Panc1 (cell line): Measurements from ENCODE around the gene A2M. TPM values are rescaled to one million over a fixed set of nuclear protein-coding genes. Genes with fewer than 3 reads are reported as not detected.

ENCODE experiments used
- ATAC-seq: fragments of 200-7000 bp; cut with Tn5 transposase; 2 replicates; pipeline ENCODE4 v1.9.1; 2020; ENCODE audit warnings: mild to moderate bottlenecking, moderate library complexity
- BruUV-seq: library from RNA; stranded (reverse); fragments of 400-500 nt; replicated peaks from 2 replicates; lab custom pipeline; 2021; lab: Mats Ljungman, UMichigan
- CTCF ChIA-PET: fragments of 300-600 bp; sonication (Branson Sonifier 250); formaldehyde crosslinking; loops from one replicate; lab custom pipeline; 2022; ENCODE audit warnings: antibody characterized with exemption; lab: Charles Lee
- POLR2A ChIA-PET: fragments of 300-600 bp; sonication (Branson Sonifier 250); formaldehyde crosslinking; loops from one replicate; lab custom pipeline; 2022; ENCODE audit warnings: antibody characterized with exemption; lab: Charles Lee
- DNase-seq: peaks from one replicate; pipeline ENCODE4 v3.0.0-alpha.2; 2010; ENCODE audit warnings: low read depth, low spot score
- H3K27ac ChIP-seq: 2 replicates; pipeline ENCODE4 v1.5.1; 2011; ENCODE audit warnings: mild to moderate bottlenecking, low read length, inconsistent platforms
- H3K27me3 ChIP-seq: fragments of 200-500 bp; sonication (Bioruptor generic); 2 replicates; pipeline ENCODE4 v1.6.0; 2014; ENCODE audit warnings: low read length, inconsistent platforms; ENCODE audit not compliant: control insufficient read depth, insufficient read depth
- H3K36me3 ChIP-seq: fragments of 200-500 bp; sonication (Bioruptor generic); 2 replicates; pipeline ENCODE4 v1.5.1; 2014; ENCODE audit warnings: inconsistent platforms, mild to moderate bottlenecking, low read length, moderate library complexity; ENCODE audit not compliant: control insufficient read depth, insufficient read depth
- H3K4me1 ChIP-seq: 2 replicates; pipeline ENCODE4 v1.5.1; 2011; ENCODE audit warnings: inconsistent platforms, mild to moderate bottlenecking, low read length, moderate library complexity; ENCODE audit not compliant: control insufficient read depth, insufficient read depth
- H3K4me3 ChIP-seq, 2 experiments: 2 replicates each; pipeline ENCODE4 v1.5.1; 2011 to 2012; ENCODE audit warnings: low read depth in 2 of 2, low read length in 2 of 2, mild to moderate bottlenecking in 2 of 2, inconsistent platforms in 1 of 2, moderate library complexity in 1 of 2
- H3K9me3 ChIP-seq: fragments of 200-500 bp; sonication (Bioruptor generic); 2 replicates; pipeline ENCODE4 v1.5.1; 2014; ENCODE audit warnings: low read depth, mild to moderate bottlenecking, inconsistent platforms, low read length, moderate library complexity; ENCODE audit not compliant: control insufficient read depth, insufficient read depth
- POLR2AphosphoS5 ChIP-seq: IDR thresholded peaks from 2 replicates; pipeline ENCODE4 v1.6.1; 2012; ENCODE audit warnings: mild to moderate bottlenecking, low read depth, low read length, moderate library complexity
- SIN3A ChIP-seq: IDR thresholded peaks from 2 replicates; pipeline ENCODE4 v1.6.1; 2012; ENCODE audit warnings: low read depth, mild to moderate bottlenecking, low read length, moderate library complexity, borderline replicate concordance; ENCODE audit not compliant: insufficient read depth
- TCF7L2 ChIP-seq: IDR thresholded peaks from 2 replicates; pipeline ENCODE4 v1.6.1; 2011; ENCODE audit warnings: mild to moderate bottlenecking, low read depth, low read length, inconsistent platforms
- in situ Hi-C: cut with HindIII; loops from 2 replicates; pipeline ENCODE4 v1.10.0; 2016; ENCODE audit warnings: low sequenced_read_pairs, low pct_unique_long_range_greater_than_20kb
- intact Hi-C: fragments of 100-400 bp; cut with micrococcal nuclease; formaldehyde crosslinking; loops from one replicate; pipeline ENCODE4 v1.10.0; 2022; ENCODE audit not compliant: unreplicated experiment
- total RNA-seq: library from RNA; stranded (reverse); gene quantifications from one replicate; pipeline ENCODE4 v1.2.1, GENCODE V29; 2021; ENCODE audit not compliant: unreplicated experiment
- TF ChIP-seq, protein P1 (sequence below), 2 experiments: IDR thresholded peaks; 2 replicates each; pipeline ENCODE4 v1.6.1; 2011 to 2012; ENCODE audit warnings: low read depth in 2 of 2, control low read depth in 1 of 2, low read length in 1 of 2, mild to moderate bottlenecking in 1 of 2, moderate library complexity in 1 of 2; ENCODE audit not compliant: insufficient read depth in 1 of 2
- TF ChIP-seq, protein P2 (sequence below): fragments of 450-650 bp; IDR thresholded peaks from 2 replicates; pipeline ENCODE4 v1.5.1; 2017; ENCODE audit warnings: mild to moderate bottlenecking

The A2M gene
- total RNA-seq, 1 experiment from 2014 or later = 2.1 TPM

DNA sequence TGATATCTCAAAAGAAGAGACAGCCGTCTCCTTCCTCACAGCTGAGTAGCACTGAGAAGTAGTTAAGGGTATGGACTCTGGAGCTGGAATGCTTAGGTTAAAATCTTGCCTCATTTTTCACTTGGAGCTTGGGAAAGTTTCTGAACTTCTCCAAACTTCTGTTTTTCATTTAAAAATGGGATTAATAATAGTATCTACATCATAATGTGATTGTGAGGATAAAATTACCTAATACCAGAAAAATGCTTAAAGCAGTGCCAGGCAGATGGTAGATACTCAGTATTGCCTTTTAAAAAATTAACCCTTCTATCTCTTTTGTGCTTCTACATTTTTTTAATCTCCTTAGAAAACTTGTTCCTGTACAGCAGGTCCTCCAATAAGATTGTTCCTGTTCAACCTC is 63.1 kb downstream of the A2M start:
- Histone ChIP-seq H3K4me1 (no peaks in the 10 kb centered on the region), H3K27me3 (no peaks in the 10 kb centered on the region; the same call in none of the 2 replicates), H3K4me3 (no peak overlapping the region), H3K27ac (no peak overlapping the region), H3K36me3 (no peaks in the 10 kb centered on the region), H3K9me3 (no peaks in the 10 kb centered on the region)
- DNase-seq = no peak
- BruUV-seq = no TSS peak
- CTCF ChIA-PET = no interaction called here
- in situ Hi-C loops (no loop called here), intact Hi-C loops (no loop called here)
- ATAC-seq = no peak
- POLR2A ChIA-PET = no interaction called here
- TF ChIP-seq POLR2AphosphoS5 (no peak), TCF7L2 (no peak), SIN3A (no peak)
- TF ChIP-seq, protein P1, sequence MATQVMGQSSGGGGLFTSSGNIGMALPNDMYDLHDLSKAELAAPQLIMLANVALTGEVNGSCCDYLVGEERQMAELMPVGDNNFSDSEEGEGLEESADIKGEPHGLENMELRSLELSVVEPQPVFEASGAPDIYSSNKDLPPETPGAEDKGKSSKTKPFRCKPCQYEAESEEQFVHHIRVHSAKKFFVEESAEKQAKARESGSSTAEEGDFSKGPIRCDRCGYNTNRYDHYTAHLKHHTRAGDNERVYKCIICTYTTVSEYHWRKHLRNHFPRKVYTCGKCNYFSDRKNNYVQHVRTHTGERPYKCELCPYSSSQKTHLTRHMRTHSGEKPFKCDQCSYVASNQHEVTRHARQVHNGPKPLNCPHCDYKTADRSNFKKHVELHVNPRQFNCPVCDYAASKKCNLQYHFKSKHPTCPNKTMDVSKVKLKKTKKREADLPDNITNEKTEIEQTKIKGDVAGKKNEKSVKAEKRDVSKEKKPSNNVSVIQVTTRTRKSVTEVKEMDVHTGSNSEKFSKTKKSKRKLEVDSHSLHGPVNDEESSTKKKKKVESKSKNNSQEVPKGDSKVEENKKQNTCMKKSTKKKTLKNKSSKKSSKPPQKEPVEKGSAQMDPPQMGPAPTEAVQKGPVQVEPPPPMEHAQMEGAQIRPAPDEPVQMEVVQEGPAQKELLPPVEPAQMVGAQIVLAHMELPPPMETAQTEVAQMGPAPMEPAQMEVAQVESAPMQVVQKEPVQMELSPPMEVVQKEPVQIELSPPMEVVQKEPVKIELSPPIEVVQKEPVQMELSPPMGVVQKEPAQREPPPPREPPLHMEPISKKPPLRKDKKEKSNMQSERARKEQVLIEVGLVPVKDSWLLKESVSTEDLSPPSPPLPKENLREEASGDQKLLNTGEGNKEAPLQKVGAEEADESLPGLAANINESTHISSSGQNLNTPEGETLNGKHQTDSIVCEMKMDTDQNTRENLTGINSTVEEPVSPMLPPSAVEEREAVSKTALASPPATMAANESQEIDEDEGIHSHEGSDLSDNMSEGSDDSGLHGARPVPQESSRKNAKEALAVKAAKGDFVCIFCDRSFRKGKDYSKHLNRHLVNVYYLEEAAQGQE (IDR thresholded peaks at IDR 0.05; ENCODE audit: insufficient read depth in 1 of 2, low read depth in 2 of 2, low read length in 1 of 2) = no peak
- TF ChIP-seq, protein P2, sequence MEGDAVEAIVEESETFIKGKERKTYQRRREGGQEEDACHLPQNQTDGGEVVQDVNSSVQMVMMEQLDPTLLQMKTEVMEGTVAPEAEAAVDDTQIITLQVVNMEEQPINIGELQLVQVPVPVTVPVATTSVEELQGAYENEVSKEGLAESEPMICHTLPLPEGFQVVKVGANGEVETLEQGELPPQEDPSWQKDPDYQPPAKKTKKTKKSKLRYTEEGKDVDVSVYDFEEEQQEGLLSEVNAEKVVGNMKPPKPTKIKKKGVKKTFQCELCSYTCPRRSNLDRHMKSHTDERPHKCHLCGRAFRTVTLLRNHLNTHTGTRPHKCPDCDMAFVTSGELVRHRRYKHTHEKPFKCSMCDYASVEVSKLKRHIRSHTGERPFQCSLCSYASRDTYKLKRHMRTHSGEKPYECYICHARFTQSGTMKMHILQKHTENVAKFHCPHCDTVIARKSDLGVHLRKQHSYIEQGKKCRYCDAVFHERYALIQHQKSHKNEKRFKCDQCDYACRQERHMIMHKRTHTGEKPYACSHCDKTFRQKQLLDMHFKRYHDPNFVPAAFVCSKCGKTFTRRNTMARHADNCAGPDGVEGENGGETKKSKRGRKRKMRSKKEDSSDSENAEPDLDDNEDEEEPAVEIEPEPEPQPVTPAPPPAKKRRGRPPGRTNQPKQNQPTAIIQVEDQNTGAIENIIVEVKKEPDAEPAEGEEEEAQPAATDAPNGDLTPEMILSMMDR = no peak

DNA sequence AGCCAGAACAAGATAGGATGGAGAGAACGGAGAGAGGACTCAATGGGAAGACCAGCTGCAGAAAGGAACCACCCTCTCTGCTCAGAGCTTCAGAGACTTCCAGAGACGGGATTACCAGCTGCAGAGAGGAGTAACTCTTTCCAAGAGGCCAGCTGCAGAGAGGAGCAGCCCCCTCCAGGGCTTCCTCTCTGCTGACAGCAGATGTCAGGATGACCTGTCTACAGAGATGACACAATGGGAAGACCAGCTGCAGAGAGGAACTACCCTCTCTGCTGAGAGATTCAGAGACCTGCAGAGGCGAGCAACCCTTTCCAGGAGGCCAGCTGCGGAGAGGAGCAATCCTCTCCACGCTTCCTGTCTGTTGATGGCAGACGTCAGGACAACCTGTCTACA is 64.6 kb downstream of the A2M start:
- no peaks in the 10 kb centered on the region; the same call in none of the 2 replicates for H3K27me3 ChIP-seq
- H3K27ac ChIP-seq = no peak overlapping the region
- DNase-seq (no peak), ATAC-seq (no peak)
- no peak overlapping the region for H3K4me3 ChIP-seq
- BruUV-seq = no TSS peak
- ChIA-PET POLR2A (no interaction called here), CTCF (interaction anchor here (0.6 kb wide), 1 partner anchor 394 kb away, joined by 5 read pairs; no protein-coding TSS in a partner anchor)
- H3K9me3 ChIP-seq = no peaks in the 10 kb centered on the region
- intact Hi-C loops (no loop called here), in situ Hi-C loops (no loop called here)
- H3K4me1 ChIP-seq = no peaks in the 10 kb centered on the region
- no peaks in the 10 kb centered on the region for H3K36me3 ChIP-seq
- TF ChIP-seq, protein P2 = no peak
- TF ChIP-seq TCF7L2 (no peak), POLR2AphosphoS5 (no peak), SIN3A (no peak)
- TF ChIP-seq, protein P1 (IDR thresholded peaks at IDR 0.05; ENCODE audit: insufficient read depth in 1 of 2, low read depth in 2 of 2, low read length in 1 of 2) = no peak
